ENCODE data around the gene ZDHHC14. TPM values are rescaled to one million over a fixed set of nuclear protein-coding genes. Genes with fewer than 3 reads are reported as not detected.

ZDHHC14 gene
- total RNA-seq, 2 experiments from 2014 or later: 1.7 to 2.5 TPM

DNA sequence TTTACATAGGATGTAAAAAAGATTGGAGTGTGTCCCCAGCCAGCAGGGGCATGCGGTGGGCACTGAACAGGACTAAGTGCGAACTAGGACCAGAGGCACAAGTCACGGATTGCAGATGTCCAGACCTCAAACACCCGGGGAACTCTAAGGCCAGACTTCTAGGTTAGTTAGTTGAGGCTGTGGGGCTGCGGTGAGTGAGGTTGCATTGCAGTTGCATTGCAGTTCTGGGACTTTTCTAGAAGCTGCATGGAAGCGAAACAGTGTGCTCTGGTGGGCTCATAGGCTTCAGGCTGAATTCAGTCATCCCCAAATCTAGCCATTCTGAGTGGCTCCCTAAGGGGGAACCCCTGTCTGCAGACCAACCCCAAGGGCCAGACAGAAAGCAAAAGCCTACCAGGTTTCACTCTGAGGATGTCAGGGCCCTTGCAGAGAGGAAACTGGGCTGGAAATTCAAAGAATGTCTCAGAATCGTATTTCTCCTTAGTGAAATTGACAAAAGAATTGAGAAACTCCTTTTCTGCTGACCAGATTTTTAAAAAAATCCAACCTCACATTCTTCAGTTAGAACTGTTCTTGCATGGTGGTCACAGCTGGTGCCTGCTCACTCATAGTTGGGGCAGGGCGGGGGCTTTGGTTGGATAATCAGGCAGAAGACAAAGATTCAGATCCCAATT lies 182.8 kb downstream of the ZDHHC14 start:
- Mint-ChIP-seq H3K27ac (no peak overlapping the region), H3K36me3 (ENCODE audit: low read depth) (peaks cover 2% of the 10 kb centered on the region), H3K4me3 (no peak overlapping the region), H3K27me3 (no peaks in the 10 kb centered on the region), H3K4me1 (ENCODE audit: low read depth) (peaks cover 41% of the 10 kb centered on the region), H3K9me3 (peaks cover 5% of the 10 kb centered on the region)
- intact Hi-C loops (cut with micrococcal nuclease): loop anchor here (10.0 kb wide), 1 partner anchor 99 kb away; no protein-coding TSS in a partner anchor
- POLR2A ChIA-PET: no interaction called here
- DNase-seq (peak; percentile 53), ATAC-seq (peak; percentile 94)
- TF ChIP-seq CTCF (IDR thresholded peaks at IDR 0.05): no peak
- CTCF ChIA-PET: no interaction called here

DNA sequence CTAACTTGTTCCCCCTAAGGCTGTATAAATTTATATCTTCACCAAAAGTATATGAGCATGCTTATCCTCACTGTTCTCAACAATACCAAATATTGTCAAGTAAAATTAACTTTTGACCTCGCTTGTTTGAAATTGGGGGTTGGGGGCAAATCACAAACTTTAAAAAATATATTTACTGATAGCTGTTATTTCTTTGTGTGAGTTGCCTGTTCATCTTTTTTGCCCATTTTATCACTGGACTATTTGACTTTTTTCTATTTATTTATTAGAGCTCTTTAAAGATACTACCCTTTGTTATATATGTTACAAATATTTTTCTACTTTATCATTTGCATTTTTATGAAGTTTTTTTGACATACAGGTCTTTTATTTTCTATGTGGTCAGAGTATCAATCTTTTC lies 187.7 kb downstream of the ZDHHC14 start:
- no peak overlapping the region for H3K27ac Mint-ChIP-seq
- intact Hi-C loops (cut with micrococcal nuclease): loop anchor here (10.0 kb wide), 1 partner anchor 104 kb away; no protein-coding TSS in a partner anchor
- ChIA-PET CTCF (no interaction called here), POLR2A (no interaction called here)
- H3K4me1 Mint-ChIP-seq (ENCODE audit: low read depth): peaks cover 34% of the 10 kb centered on the region
- H3K9me3 Mint-ChIP-seq: peaks cover 5% of the 10 kb centered on the region
- H3K27me3 Mint-ChIP-seq: no peaks in the 10 kb centered on the region
- H3K36me3 Mint-ChIP-seq (ENCODE audit: low read depth): peaks cover 2% of the 10 kb centered on the region
- ATAC-seq (no peak), DNase-seq (no peak)
- H3K4me3 Mint-ChIP-seq: no peak overlapping the region
- no peak for TF ChIP-seq CTCF (IDR thresholded peaks at IDR 0.05)

DNA sequence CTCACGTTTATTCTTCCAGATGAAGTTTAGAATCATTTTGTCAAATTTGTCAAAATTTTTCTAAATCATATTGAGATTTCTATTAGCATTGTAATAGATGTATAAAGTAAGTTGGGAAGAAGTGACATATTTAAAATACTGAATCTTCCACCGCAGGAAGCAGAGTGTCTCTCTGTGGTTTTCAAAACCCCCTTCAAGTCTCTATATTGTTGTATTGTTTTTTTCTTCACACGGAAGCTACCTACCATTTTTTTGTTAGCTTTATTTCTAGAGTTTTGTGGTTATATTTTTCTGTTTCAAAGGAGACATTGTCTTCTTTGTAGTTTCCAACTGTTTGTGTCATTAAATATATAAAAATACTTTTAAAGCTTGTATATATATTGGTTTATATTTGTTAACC lies 188.6 kb downstream of the ZDHHC14 start:
- TF ChIP-seq CTCF (IDR thresholded peaks at IDR 0.05): no peak
- intact Hi-C loops (cut with micrococcal nuclease): loop anchor here (10.0 kb wide), 1 partner anchor 105 kb away; no protein-coding TSS in a partner anchor
- Mint-ChIP-seq H3K4me1 (ENCODE audit: low read depth) (peaks cover 29% of the 10 kb centered on the region), H3K9me3 (peaks cover 5% of the 10 kb centered on the region), H3K27me3 (no peaks in the 10 kb centered on the region), H3K4me3 (peak overlapping the region; percentile 10), H3K27ac (peak overlapping the region; percentile 30), H3K36me3 (ENCODE audit: low read depth) (peaks cover 2% of the 10 kb centered on the region)
- ChIA-PET CTCF (interaction anchor here (1.2 to 1.5 kb wide), 2 partner anchors 35 to 97 kb away, joined by 5 read pairs; no protein-coding TSS in a partner anchor), POLR2A (interaction anchor here (0.9 kb wide), 1 partner anchor 44 kb away, joined by 3 read pairs; no protein-coding TSS in a partner anchor)
- ATAC-seq (peak; percentile 76), DNase-seq (no peak)

GRCh38 chr6:157570104-157570503 lies 189.1 kb downstream of the ZDHHC14 start:
- Mint-ChIP-seq H3K27me3 (no peaks in the 10 kb centered on the region), H3K27ac (peak overlapping the region; percentile 70), H3K4me1 (ENCODE audit: low read depth) (peaks cover 30% of the 10 kb centered on the region), H3K4me3 (no peak overlapping the region), H3K36me3 (ENCODE audit: low read depth) (peaks cover 2% of the 10 kb centered on the region), H3K9me3 (peaks cover 5% of the 10 kb centered on the region)
- DNase-seq (no peak), ATAC-seq (no peak)
- intact Hi-C loops (cut with micrococcal nuclease): no loop called here
- POLR2A ChIA-PET: interaction anchor here (0.9 kb wide), 1 partner anchor 43 kb away, joined by 3 read pairs; no protein-coding TSS in a partner anchor
- no peak for TF ChIP-seq CTCF (IDR thresholded peaks at IDR 0.05)
- CTCF ChIA-PET: interaction anchor here (1.2 to 1.5 kb wide), 2 partner anchors 36 to 96 kb away, joined by 5 read pairs; no protein-coding TSS in a partner anchor

DNA sequence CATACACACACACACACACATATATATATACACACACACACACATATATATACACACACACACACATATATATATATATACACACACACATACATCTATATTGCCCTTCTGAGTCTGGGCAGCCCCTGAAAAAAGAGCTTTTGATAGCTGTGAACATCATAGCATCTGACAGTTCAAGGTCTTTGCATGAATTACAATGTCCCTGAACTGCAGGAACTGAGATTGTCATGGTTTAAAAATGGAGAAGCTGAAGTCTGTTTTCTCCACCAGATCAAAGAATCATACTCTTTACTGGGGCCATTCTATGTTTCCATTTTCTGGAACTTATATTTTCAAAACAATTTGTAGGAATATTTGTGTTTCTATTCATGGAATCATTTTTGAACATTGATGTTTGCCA lies 189.8 kb downstream of the ZDHHC14 start:
- no peak for TF ChIP-seq CTCF (IDR thresholded peaks at IDR 0.05)
- ATAC-seq: no peak
- H3K4me1 Mint-ChIP-seq (ENCODE audit: low read depth): peaks cover 30% of the 10 kb centered on the region
- H3K27ac Mint-ChIP-seq: no peak overlapping the region
- POLR2A ChIA-PET: no interaction called here
- peaks cover 5% of the 10 kb centered on the region for H3K9me3 Mint-ChIP-seq
- CTCF ChIA-PET: interaction anchor here (1.2 to 1.5 kb wide), 2 partner anchors 36 to 96 kb away, joined by 5 read pairs; no protein-coding TSS in a partner anchor
- intact Hi-C loops (cut with micrococcal nuclease): no loop called here
- H3K36me3 Mint-ChIP-seq (ENCODE audit: low read depth): peaks cover 2% of the 10 kb centered on the region
- no peak overlapping the region for H3K4me3 Mint-ChIP-seq
- H3K27me3 Mint-ChIP-seq: no peaks in the 10 kb centered on the region
- DNase-seq: no peak

All from activated CD8-positive, alpha-beta T cell treated with anti-CD3 and anti-CD28 coated beads for 36 hours (primary cell).